Subcutaneous abdominal adipose tissue (tissue), 5 donors: ENCODE measurements around the gene AHI1.

Experiments used
- H3K27ac ChIP-seq: one replicate; pipeline ENCODE4 v1.7.0; 2013; ENCODE audit warnings: low read depth, mild to moderate bottlenecking, inconsistent platforms, low read length, moderate library complexity
- H3K27me3 ChIP-seq, 5 donors: one replicate each; pipeline ENCODE4 v1.7.0; 2013; ENCODE audit warnings: low read length in 5 of 5, inconsistent platforms in 1 of 5; ENCODE audit not compliant: control insufficient read depth in 5 of 5, insufficient read depth in 4 of 5
- H3K36me3 ChIP-seq, 5 donors: one replicate each; pipeline ENCODE4 v1.7.0; 2013; ENCODE audit warnings: low read length in 5 of 5; ENCODE audit not compliant: control insufficient read depth in 5 of 5, insufficient read depth in 5 of 5
- H3K4me1 ChIP-seq, 5 donors: one replicate each; pipeline ENCODE4 v1.7.0; 2013; ENCODE audit warnings: low read length in 5 of 5, mild to moderate bottlenecking in 3 of 5, moderate library complexity in 1 of 5; ENCODE audit not compliant: control insufficient read depth in 5 of 5, insufficient read depth in 5 of 5
- H3K4me3 ChIP-seq, 5 donors: one replicate each; pipeline ENCODE4 v1.7.0; 2013; ENCODE audit warnings: low read length in 5 of 5, low read depth in 1 of 5
- H3K9ac ChIP-seq, 5 donors: one replicate each; pipeline ENCODE4 v1.7.0; 2013; ENCODE audit warnings: low read length in 5 of 5, mild to moderate bottlenecking in 4 of 5, moderate library complexity in 3 of 5
- H3K9me3 ChIP-seq, 5 donors: one replicate each; pipeline ENCODE4 v1.7.0; 2013; ENCODE audit warnings: low read length in 5 of 5; ENCODE audit not compliant: control insufficient read depth in 5 of 5
- donor health status: healthy.
- donor health status: healthy.
- donor health status: healthy.
- donor health status: healthy.
- donor health status: healthy.

The AHI1 gene

DNA sequence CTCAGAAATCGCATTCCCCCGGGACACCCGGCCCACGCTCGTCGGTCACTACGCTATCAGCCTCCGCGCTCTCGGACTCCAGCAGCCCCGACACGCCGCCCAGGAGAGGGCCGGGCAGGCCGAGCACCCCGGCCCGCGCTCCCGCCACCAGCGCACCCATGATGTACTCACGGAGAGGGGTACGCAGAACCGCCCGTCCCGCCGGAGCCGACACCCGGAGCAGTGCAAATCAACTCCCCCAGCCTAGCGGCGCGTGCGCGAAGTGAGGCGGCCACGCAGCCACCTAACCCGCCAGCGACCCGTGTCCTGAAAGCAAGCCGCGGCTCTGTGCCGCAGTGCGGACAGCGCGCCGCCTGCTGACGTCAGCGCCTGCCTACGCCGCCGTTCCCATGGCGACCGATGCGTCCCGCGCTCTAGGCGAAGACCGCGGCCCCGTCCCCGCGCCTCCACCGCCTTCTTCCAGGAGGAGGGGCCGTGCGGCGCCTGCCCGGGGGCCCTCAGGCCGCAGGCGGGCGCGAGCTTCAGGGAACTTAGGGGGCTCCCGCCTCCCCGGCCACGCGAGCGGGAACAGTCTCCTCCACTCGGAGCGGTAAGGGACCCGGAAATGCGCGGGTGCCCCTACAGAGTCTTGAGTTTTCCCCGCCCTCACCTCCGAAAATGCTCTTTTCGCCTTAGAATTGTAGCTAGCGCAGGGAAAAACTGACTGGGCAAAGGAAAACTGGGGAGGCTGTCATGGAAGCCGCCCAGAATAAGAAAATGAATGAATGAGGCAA is at the start of gene AHI1:
TSS of gene AHI1 (minus strand) at position 329 of the 773 bp plus-strand sequence. CDS start 5,503 bp downstream, outside the sequence.
- Histone ChIP-seq H3K27me3 (no peaks in the 10 kb centered on the region), H3K9ac (peak within 1 kb of the TSS; percentile 69 to 99 (median 98)), H3K27ac (peak within 1 kb of the TSS; percentile 99), H3K9me3 (no peaks in the 10 kb centered on the region), H3K4me3 (peak within 1 kb of the TSS; percentile 83 to 94 (median 87)), H3K36me3 (peaks cover 0 to 5% (median 0%) of the 10 kb centered on the region in 5 donors), H3K4me1 (peaks cover 0 to 18% (median 14%) of the 10 kb centered on the region in 5 donors)

DNA sequence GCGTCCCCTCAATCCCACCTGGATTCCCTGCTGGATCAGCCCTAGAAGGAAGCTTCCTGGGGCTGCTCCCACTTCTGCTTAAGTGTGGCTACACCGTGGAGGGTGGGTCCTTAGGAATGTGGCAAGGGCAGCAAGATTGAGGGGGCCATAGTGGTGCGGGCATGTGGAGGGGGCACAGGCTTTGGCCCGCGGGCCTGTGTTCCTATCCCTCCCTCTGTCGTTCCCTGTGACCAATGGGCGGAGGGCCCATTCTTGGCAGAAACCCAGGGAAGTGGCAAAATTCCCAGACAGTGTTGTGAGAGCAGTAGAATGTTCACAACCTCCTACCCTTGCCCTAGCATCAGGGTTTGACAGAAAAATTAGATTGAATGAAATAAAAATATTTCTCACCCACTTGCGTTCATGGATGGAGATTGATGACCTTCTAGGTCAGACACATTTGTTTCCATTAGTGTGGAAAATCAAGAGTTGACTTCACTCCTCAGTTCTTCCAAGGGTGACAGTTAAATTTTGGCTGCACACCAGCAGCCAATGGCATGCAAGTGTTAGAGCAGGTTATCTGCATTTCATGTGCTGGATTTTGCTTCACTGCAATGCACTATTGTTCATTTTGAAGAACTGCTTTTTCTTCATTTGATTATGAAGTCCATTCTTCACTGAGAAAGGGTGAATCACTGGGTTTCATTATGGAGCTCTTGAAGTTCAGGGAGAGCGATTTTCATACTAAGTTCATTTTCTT is 49.3 kb upstream of the AHI1 start:
- Histone ChIP-seq H3K9ac (no peak overlapping the region), H3K4me3 (no peak overlapping the region), H3K9me3 (no peaks in the 10 kb centered on the region), H3K27me3 (no peaks in the 10 kb centered on the region), H3K4me1 (peaks cover 0 to 17% (median 7%) of the 10 kb centered on the region in 5 donors), H3K36me3 (no peaks in the 10 kb centered on the region), H3K27ac (no peak overlapping the region)

DNA sequence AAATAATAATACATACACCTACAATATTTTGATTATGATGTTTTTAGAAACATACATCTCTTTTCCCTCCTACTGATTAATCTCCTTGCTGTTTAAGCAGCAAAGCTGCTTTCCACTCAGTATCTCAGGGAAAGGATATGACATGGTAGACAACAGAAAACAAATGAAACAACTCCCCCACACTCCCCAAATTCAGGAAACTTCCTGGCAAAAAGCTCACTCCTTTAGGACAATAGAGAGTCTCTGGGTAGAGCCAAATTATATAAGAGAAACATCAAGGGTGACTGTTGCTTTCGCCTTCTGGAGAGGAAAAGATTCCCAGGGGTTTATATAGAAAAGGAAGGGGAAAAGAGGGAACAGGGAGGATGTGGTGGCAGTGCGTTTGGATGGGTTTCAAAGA is 48.7 kb upstream of the AHI1 start:
- Histone ChIP-seq H3K9ac (no peak overlapping the region), H3K9me3 (no peaks in the 10 kb centered on the region), H3K27ac (no peak overlapping the region), H3K4me3 (no peak overlapping the region), H3K27me3 (no peaks in the 10 kb centered on the region), H3K4me1 (peaks cover 0 to 17% (median 7%) of the 10 kb centered on the region in 5 donors), H3K36me3 (no peaks in the 10 kb centered on the region)

DNA sequence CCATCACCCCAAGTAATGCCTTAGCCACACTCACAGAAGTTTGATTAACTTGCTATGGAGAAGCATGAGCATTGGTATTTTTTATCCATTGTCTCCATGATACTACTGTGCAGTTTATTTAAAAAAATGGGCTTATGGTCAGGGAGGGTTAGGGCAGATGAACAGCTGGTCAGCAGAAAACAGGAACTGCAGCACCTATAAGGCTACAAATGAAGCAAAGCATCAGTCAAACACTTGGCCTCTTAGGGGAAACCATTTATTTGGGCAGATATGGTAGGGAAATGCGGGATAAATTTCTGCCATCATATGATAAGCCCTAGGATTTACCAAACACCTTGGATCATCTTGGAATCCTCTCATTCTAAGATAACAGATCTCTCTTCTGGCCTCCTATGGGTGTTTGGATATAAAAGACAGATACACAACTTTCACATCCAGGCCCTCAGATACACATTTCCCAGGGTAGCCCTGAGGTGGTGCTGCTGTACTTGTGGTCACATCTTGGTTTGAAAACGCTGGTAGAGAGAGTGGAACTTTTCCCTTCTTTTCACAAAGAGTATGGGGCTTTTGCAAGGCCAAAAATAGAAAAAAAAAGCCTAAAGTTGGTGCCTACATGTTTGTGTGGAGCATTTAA is 42.8 kb upstream of the AHI1 start:
- Histone ChIP-seq H3K27ac (no peak overlapping the region), H3K9me3 (no peaks in the 10 kb centered on the region), H3K4me1 (peaks cover 0 to 6% (median 5%) of the 10 kb centered on the region in 5 donors), H3K9ac (no peak overlapping the region), H3K4me3 (no peak overlapping the region), H3K27me3 (no peaks in the 10 kb centered on the region), H3K36me3 (no peaks in the 10 kb centered on the region)

DNA sequence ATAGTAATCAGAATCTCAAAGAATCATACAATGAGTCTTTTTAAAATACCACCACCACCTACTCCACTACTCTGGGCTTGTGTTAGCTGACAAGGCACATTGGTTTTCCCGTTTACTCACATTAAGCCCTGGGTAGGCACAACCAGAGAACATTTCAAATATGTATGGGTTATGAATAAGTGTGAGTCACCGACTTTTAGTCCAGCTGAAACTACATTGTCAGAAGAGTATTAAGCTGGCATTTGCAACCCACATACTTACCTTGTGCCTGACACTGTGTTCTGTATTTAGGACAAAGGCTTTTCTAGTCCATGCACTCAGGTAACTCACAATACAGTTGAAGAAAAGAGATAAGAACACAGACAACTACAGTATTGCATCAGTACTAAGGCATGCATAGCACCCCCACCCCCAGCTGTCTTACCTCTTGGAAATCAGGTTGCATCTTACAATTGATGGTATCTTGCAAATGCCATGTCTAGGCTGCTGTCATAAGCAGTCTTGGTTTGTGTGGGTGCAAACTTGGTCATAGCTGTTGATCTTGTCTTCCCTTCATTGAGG is 40.3 kb upstream of the AHI1 start:
- H3K4me1 ChIP-seq, result peaks cover 0 to 6% (median 5%) of the 10 kb centered on the region in 5 donors
- no peak overlapping the region for H3K4me3 ChIP-seq
- no peaks in the 10 kb centered on the region for H3K27me3 ChIP-seq
- H3K9me3 ChIP-seq, result no peaks in the 10 kb centered on the region
- H3K9ac ChIP-seq, result no peak overlapping the region
- H3K36me3 ChIP-seq, result no peaks in the 10 kb centered on the region
- H3K27ac ChIP-seq, result no peak overlapping the region

DNA sequence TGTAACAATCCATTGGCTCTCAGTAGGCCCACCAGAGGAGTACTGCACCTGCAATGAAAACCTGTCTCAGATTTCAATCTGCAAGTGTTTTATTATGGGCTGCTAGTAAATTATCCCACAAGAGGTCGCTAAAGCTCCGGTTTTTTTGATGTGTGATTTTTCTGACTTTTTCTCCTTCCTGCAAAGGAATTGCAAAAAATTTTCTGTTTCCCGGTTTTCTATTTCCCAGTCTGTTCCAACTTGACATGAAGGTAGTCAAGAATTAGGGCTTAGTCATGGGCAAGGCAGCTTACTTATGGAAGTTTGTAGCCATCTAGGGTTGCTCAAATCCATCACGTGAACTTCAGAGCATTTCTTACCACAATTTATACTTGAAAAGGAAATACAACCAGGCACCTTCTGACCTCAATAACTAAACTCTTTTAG is 38.5 kb upstream of the AHI1 start:
- Histone ChIP-seq H3K27ac (no peak overlapping the region), H3K27me3 (no peaks in the 10 kb centered on the region), H3K4me3 (no peak overlapping the region)

DNA sequence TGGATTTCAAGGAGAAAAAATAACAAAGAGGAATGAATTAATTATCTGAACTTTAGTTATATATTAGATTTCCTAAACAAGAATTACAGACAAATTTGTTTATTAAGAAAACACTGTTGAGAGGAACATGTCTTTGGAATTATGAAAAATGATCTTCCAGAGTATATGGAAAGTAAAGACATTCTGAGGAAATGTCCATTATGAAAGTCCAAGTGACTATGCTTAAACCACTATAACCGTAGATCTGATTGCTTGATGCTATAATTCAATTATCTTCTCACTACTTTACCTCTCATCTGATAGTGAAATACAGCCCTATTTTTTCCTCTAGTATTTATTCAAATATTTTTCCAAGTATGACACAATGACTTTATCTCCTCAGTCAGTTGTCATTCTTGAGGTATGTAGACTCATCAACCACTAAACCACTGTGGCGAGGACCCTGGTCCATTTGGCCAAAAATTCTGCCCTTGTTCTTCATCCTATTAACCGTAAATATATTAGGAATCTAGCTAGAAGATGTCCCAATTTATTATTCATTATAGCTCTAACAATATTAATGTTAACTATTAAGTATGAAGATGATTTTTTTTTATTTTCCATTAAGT is 37.3 kb upstream of the AHI1 start:
- Histone ChIP-seq H3K9me3 (no peaks in the 10 kb centered on the region), H3K9ac (no peak overlapping the region), H3K4me3 (no peak overlapping the region), H3K36me3 (no peaks in the 10 kb centered on the region), H3K27me3 (no peaks in the 10 kb centered on the region), H3K4me1 (peaks cover 0 to 7% (median 5%) of the 10 kb centered on the region in 5 donors), H3K27ac (no peak overlapping the region)

More for the DNA sequence above, 38.5 kb upstream of the AHI1 start:
- H3K4me1 ChIP-seq, result peaks cover 0 to 6% (median 5%) of the 10 kb centered on the region in 5 donors
- H3K9ac ChIP-seq, result no peak overlapping the region
- no peaks in the 10 kb centered on the region for H3K9me3 ChIP-seq
- H3K36me3 ChIP-seq, result no peaks in the 10 kb centered on the region

DNA sequence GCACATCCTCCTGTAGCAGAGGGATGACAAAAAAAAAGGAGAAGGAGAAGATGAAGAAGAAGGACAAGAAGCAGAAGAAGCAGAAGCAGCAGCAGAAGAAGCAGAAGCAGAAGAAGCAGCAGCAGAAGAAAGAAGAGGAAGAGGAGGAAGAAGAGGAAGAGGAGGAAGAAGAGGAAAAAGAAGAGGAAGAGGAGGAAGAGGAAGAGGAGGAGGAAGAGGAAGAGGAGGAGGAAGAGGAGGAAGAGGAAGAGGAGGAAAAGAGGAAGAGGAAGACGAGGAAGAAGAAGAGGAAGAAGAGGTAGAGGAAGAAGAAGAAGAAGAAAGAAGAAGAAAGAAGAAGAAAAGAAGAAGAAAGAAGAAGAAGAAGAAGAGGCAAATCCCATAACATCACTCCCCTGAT is 35.0 kb upstream of the AHI1 start:
- Histone ChIP-seq H3K4me1 (peaks cover 0 to 7% (median 5%) of the 10 kb centered on the region in 5 donors), H3K36me3 (no peaks in the 10 kb centered on the region), H3K27ac (no peak overlapping the region), H3K4me3 (no peak overlapping the region), H3K9me3 (no peaks in the 10 kb centered on the region), H3K27me3 (no peaks in the 10 kb centered on the region), H3K9ac (no peak overlapping the region)

DNA sequence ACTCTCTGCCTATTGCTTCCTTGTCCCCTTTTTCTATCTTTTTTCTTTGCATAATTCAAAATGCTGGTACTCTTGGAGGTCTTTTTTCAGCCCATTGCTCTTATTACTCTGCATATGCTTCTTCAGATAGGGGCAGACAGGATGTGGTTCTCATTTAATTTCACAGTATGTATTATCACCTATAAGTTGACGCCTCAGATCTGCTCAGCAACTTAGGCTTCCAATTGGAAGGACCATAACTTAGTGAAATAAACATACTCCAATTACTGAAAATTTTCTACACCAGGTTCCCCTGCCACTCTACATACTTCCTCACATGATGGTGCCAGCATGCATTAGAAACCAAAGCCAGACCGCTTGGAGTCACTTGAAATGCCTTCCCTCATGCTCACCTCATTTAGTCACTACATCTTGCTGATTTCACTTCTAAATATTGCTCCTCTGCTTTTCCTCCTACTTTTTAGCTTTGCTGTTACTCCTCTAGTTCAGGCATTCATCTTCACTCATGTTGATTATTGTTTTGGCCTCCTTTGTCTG is 34.5 kb upstream of the AHI1 start:
- H3K27me3 ChIP-seq, result no peaks in the 10 kb centered on the region
- peaks cover 0 to 7% (median 6%) of the 10 kb centered on the region in 5 donors for H3K4me1 ChIP-seq
- H3K27ac ChIP-seq, result no peak overlapping the region
- no peaks in the 10 kb centered on the region for H3K9me3 ChIP-seq
- no peak overlapping the region for H3K9ac ChIP-seq
- no peak overlapping the region for H3K4me3 ChIP-seq
- H3K36me3 ChIP-seq, result no peaks in the 10 kb centered on the region
